ENCODE results near the gene PLAAT4.
"Not testable (repeated sequence)": the region's sequence is repeated elsewhere in the genome, so short reads cannot be mapped to it uniquely, and the experiment has no call there.

Gene PLAAT4

DNA sequence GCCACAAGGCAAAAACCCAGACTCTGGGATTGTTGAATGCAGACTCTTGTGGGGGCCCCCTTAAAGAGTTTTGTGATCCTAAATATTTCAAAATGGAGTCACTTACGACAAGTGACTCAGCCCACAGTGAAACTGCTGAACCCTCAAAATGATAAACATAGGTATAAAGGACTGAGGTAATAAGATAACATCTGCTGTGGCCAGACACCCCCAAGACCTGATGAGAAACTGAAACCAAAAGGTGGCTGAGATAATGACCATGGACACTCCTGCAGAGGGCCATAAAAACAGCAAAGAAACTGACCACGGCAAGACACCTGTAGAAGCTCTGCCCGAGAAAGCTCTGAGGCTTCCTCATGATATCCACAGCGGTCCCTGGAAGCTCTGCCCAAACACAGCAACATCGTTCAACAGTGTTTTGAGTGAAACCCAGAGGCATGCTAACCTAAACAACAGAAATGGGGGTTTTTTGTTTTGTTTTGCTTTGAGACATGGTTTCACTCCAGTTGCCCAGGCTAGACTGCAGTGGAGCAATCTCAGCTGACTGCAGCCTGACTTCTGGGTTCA lies 1.6 kb upstream of the PLAAT4 start:
- no peaks in the 10 kb centered on the region for H3K79me1 ChIP-seq (ENCODE audit: low read length)
- WGBS (ENCODE audit: extremely low coverage, insufficient coverage, low lambda C conversion rate), result no CpG with 5 or more reads among the region's 5 CpGs

DNA sequence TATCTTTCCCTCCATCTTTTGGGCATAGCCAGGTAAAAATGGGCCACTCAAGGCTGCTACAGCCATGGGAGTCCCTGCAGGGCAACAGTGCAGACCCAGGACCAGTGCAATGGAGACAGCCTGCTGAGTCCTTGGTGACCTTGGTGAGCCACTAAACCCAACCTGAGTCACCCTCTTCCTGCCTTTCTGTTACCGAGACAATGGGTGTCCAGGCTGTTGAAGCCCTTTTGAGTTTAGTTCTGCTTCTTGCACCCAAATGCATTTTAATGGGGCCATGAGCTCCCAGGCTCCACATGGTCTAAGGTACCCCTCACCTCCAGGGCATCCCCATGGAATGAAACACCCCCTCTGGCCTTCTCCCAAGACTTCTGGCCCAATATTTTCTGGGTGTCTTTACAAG lies 874 bp upstream of the PLAAT4 start:
- H3K18ac ChIP-seq (ENCODE audit: low read length), result no peak overlapping the region
- WGBS (ENCODE audit: extremely low coverage, insufficient coverage, low lambda C conversion rate), result no CpG with 5 or more reads among the region's 1 CpG
- H2BK15ac ChIP-seq (replicated peaks; ENCODE audit: low read depth), result no peak overlapping the region
- no peaks in the 10 kb centered on the region for H3K79me2 ChIP-seq (ENCODE audit: control insufficient read depth, insufficient read depth, low read length)
- no peak for DNase-seq
- no peaks in the 10 kb centered on the region for H3K79me1 ChIP-seq (ENCODE audit: low read length)
- no peaks in the 10 kb centered on the region for H3K27me3 ChIP-seq (ENCODE audit: insufficient read depth, low read length, poor library complexity)
- no peak overlapping the region for H3K27ac ChIP-seq (ENCODE audit: low read depth, low read length)
- H3K9ac ChIP-seq (ENCODE audit: low read length), result no peak overlapping the region
- no peak overlapping the region for H3K56ac ChIP-seq (ENCODE audit: low read length)
- H4K5ac ChIP-seq (ENCODE audit: low read length), result no peak overlapping the region
- H2AK5ac ChIP-seq (ENCODE audit: low read length), result no peak overlapping the region
- H3K36me3 ChIP-seq (ENCODE audit: control insufficient read depth, insufficient read depth, low read length), result no peaks in the 10 kb centered on the region
- H4K8ac ChIP-seq (ENCODE audit: low read depth, low read length), result no peak overlapping the region
- H2BK120ac ChIP-seq (ENCODE audit: low read depth, low read length), result no peak overlapping the region
- H3K23ac ChIP-seq (ENCODE audit: low read length), result no peak overlapping the region
- H2BK5ac ChIP-seq (ENCODE audit: low read length), result no peak overlapping the region
- no peak overlapping the region for H3K4me3 ChIP-seq (ENCODE audit: low read length)
- no peak overlapping the region for H3K4ac ChIP-seq (ENCODE audit: low read depth, low read length)
- no peak overlapping the region for H3K4me2 ChIP-seq (ENCODE audit: low read length)
- peaks cover 7% of the 10 kb centered on the region for H3K4me1 ChIP-seq (ENCODE audit: control insufficient read depth, low read depth, low read length)

More for the DNA sequence above, 1.6 kb upstream of the PLAAT4 start:
- no peak overlapping the region for H3K56ac ChIP-seq (ENCODE audit: low read length)
- no peak overlapping the region for H3K18ac ChIP-seq (ENCODE audit: low read length)
- H3K9ac ChIP-seq (ENCODE audit: low read length), result no peak overlapping the region
- DNase-seq, result no peak
- H3K4me2 ChIP-seq (ENCODE audit: low read length), result no peak overlapping the region
- H3K27me3 ChIP-seq (ENCODE audit: insufficient read depth, low read length, poor library complexity), result no peaks in the 10 kb centered on the region
- H3K27ac ChIP-seq (ENCODE audit: low read depth, low read length), result no peak overlapping the region
- H2BK15ac ChIP-seq (replicated peaks; ENCODE audit: low read depth), result no peak overlapping the region
- peaks cover 7% of the 10 kb centered on the region for H3K4me1 ChIP-seq (ENCODE audit: control insufficient read depth, low read depth, low read length)
- H2BK5ac ChIP-seq (ENCODE audit: low read length), result no peak overlapping the region
- no peak overlapping the region for H2BK120ac ChIP-seq (ENCODE audit: low read depth, low read length)
- no peak overlapping the region for H3K4ac ChIP-seq (ENCODE audit: low read depth, low read length)
- H3K4me3 ChIP-seq (ENCODE audit: low read length), result no peak overlapping the region
- H2AK5ac ChIP-seq (ENCODE audit: low read length), result no peak overlapping the region
- H4K5ac ChIP-seq (ENCODE audit: low read length), result no peak overlapping the region
- H3K36me3 ChIP-seq (ENCODE audit: control insufficient read depth, insufficient read depth, low read length), result no peaks in the 10 kb centered on the region
- H3K79me2 ChIP-seq (ENCODE audit: control insufficient read depth, insufficient read depth, low read length), result no peaks in the 10 kb centered on the region
- H3K23ac ChIP-seq (ENCODE audit: low read length), result no peak overlapping the region
- no peak overlapping the region for H4K8ac ChIP-seq (ENCODE audit: low read depth, low read length)

DNA sequence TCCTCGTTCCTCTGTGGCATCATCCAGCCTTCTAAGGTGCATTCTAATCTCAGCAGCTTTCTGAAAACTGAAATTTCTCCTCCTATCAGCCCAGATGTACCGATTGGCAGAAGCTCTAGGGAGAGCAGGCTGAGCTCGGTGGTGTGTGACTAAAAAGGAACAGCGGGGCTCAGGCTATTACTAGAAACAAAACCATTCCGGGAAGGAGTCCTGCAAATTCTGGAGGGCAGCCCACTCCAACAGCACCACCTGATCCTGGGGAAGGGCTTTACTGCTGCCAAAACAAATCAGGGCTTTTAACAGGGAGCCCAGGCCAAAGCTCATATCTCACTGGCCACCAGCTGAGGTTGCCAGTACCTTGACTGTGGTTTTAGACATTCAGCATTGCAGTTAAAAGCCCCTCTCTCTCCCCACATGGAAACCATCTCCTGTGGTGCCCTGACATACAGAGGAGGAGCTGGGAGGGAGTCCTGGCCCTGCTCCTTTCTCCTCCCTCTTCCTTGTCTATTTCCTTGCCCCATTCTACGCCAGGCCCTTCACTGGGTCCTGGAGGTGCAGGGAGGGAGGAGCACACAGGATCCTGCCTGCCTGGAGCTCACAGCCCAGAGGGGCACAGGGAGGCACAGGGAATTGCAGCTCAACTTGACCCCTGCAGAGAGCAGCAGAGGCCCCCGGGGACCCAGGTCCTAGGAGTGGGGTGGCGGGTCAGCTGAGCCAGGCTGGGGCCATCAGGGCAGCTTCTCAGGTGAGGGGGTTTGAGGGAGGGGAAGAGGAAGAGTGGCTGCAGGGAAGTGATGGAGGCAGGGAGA lies 889 bp downstream of the PLAAT4 start:
- no peak overlapping the region for H3K4me3 ChIP-seq (ENCODE audit: low read length)
- no peak overlapping the region for H4K5ac ChIP-seq (ENCODE audit: low read length)
- no peak overlapping the region for H3K18ac ChIP-seq (ENCODE audit: low read length)
- no peak overlapping the region for H2BK5ac ChIP-seq (ENCODE audit: low read length)
- H3K23ac ChIP-seq (ENCODE audit: low read length), result no peak overlapping the region
- H3K4ac ChIP-seq (ENCODE audit: low read depth, low read length), result peak overlapping the region; percentile 17
- H2BK120ac ChIP-seq (ENCODE audit: low read depth, low read length), result no peak overlapping the region
- no CpG with 5 or more reads among the region's 8 CpGs for WGBS (ENCODE audit: extremely low coverage, insufficient coverage, low lambda C conversion rate)
- H2BK15ac ChIP-seq (replicated peaks; ENCODE audit: low read depth), result no peak overlapping the region
- H2AK5ac ChIP-seq (ENCODE audit: low read length), result no peak overlapping the region
- no peaks in the 10 kb centered on the region for H3K36me3 ChIP-seq (ENCODE audit: control insufficient read depth, insufficient read depth, low read length)
- peaks cover 5% of the 10 kb centered on the region for H3K4me1 ChIP-seq (ENCODE audit: control insufficient read depth, low read depth, low read length)
- DNase-seq, result no peak
- no peaks in the 10 kb centered on the region for H3K27me3 ChIP-seq (ENCODE audit: insufficient read depth, low read length, poor library complexity)
- no peaks in the 10 kb centered on the region for H3K79me2 ChIP-seq (ENCODE audit: control insufficient read depth, insufficient read depth, low read length)
- H4K8ac ChIP-seq (ENCODE audit: low read depth, low read length), result no peak overlapping the region
- H3K27ac ChIP-seq (ENCODE audit: low read depth, low read length), result no peak overlapping the region
- H3K4me2 ChIP-seq (ENCODE audit: low read length), result no peak overlapping the region
- H3K56ac ChIP-seq (ENCODE audit: low read length), result peak overlapping the region; percentile 35
- H3K79me1 ChIP-seq (ENCODE audit: low read length), result no peaks in the 10 kb centered on the region
- no peak overlapping the region for H3K9ac ChIP-seq (ENCODE audit: low read length)

DNA sequence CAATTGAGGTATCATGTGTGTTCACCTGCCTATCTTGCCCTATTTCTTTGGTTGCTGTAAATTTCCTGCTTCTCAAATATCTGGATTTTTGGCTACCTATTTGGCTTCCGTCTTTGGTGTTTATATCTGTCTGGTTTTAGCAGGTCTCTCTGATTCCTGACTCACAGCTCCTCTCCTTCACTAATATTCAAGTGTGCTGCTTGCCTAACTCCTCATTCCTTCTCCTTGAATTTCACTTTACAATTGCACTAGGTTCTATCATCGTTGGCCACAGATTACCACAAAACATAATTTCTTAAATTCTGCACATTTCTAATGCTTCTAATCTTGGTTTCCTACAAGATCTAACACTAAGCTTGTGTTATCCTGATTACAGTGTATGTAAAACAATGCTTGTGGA lies 5.9 kb downstream of the PLAAT4 start:
- not testable (repeated sequence) for H3K79me1 ChIP-seq (ENCODE audit: low read length); H4K5ac ChIP-seq (ENCODE audit: low read length); H3K27ac ChIP-seq (ENCODE audit: low read depth, low read length); H3K27me3 ChIP-seq (ENCODE audit: insufficient read depth, low read length, poor library complexity); H3K23ac ChIP-seq (ENCODE audit: low read length); H3K79me2 ChIP-seq (ENCODE audit: control insufficient read depth, insufficient read depth, low read length); H3K4ac ChIP-seq (ENCODE audit: low read depth, low read length); H2AK5ac ChIP-seq (ENCODE audit: low read length); H4K8ac ChIP-seq (ENCODE audit: low read depth, low read length); H2BK15ac ChIP-seq (replicated peaks; ENCODE audit: low read depth); DNase-seq; H3K4me1 ChIP-seq (ENCODE audit: control insufficient read depth, low read depth, low read length); H3K4me3 ChIP-seq (ENCODE audit: low read length); H3K56ac ChIP-seq (ENCODE audit: low read length); H3K9ac ChIP-seq (ENCODE audit: low read length); H3K36me3 ChIP-seq (ENCODE audit: control insufficient read depth, insufficient read depth, low read length); H3K18ac ChIP-seq (ENCODE audit: low read length); H3K4me2 ChIP-seq (ENCODE audit: low read length); H2BK120ac ChIP-seq (ENCODE audit: low read depth, low read length); H2BK5ac ChIP-seq (ENCODE audit: low read length)
- WGBS (ENCODE audit: extremely low coverage, insufficient coverage, low lambda C conversion rate), result no CpG with 5 or more reads among the region's 2 CpGs

DNA sequence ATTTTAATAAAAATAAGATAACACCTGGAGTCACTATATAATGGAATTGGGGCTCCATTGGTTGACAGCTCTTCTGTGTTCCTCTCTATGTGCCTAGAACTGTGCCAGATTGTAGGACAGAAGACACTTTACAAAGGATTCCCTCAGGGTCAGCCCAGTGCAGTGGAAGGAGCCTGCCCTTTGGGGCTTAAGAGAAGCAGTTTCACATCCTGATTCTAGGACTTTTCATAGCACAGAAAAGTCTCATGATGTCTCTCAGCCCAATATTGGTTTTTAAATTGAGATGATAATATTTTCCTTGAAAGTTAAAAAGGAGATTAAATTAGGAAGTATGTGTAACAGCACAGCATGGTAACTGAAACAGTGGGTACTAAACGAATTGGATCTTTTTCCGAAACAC lies 7.1 kb downstream of the PLAAT4 start:
- H3K23ac ChIP-seq (ENCODE audit: low read length), result no peak overlapping the region
- H2BK15ac ChIP-seq (replicated peaks; ENCODE audit: low read depth), result no peak overlapping the region
- WGBS (ENCODE audit: extremely low coverage, insufficient coverage, low lambda C conversion rate), result no CpG with 5 or more reads among the region's 2 CpGs
- H3K4me3 ChIP-seq (ENCODE audit: low read length), result no peak overlapping the region
- no peak overlapping the region for H3K56ac ChIP-seq (ENCODE audit: low read length)
- H4K8ac ChIP-seq (ENCODE audit: low read depth, low read length), result no peak overlapping the region
- H3K79me2 ChIP-seq (ENCODE audit: control insufficient read depth, insufficient read depth, low read length), result no peaks in the 10 kb centered on the region
- no peaks in the 10 kb centered on the region for H3K4me1 ChIP-seq (ENCODE audit: control insufficient read depth, low read depth, low read length)
- no peaks in the 10 kb centered on the region for H3K27me3 ChIP-seq (ENCODE audit: insufficient read depth, low read length, poor library complexity)
- no peak for DNase-seq
- no peaks in the 10 kb centered on the region for H3K36me3 ChIP-seq (ENCODE audit: control insufficient read depth, insufficient read depth, low read length)
- no peak overlapping the region for H3K4ac ChIP-seq (ENCODE audit: low read depth, low read length)
- no peaks in the 10 kb centered on the region for H3K79me1 ChIP-seq (ENCODE audit: low read length)
- H4K5ac ChIP-seq (ENCODE audit: low read length), result no peak overlapping the region
- H3K9ac ChIP-seq (ENCODE audit: low read length), result no peak overlapping the region
- no peak overlapping the region for H3K4me2 ChIP-seq (ENCODE audit: low read length)
- no peak overlapping the region for H2BK5ac ChIP-seq (ENCODE audit: low read length)
- no peak overlapping the region for H3K18ac ChIP-seq (ENCODE audit: low read length)
- no peak overlapping the region for H2BK120ac ChIP-seq (ENCODE audit: low read depth, low read length)
- no peak overlapping the region for H2AK5ac ChIP-seq (ENCODE audit: low read length)
- no peak overlapping the region for H3K27ac ChIP-seq (ENCODE audit: low read depth, low read length)
